ENCODE measurements around the gene SHLD1.

The SHLD1 gene

DNA sequence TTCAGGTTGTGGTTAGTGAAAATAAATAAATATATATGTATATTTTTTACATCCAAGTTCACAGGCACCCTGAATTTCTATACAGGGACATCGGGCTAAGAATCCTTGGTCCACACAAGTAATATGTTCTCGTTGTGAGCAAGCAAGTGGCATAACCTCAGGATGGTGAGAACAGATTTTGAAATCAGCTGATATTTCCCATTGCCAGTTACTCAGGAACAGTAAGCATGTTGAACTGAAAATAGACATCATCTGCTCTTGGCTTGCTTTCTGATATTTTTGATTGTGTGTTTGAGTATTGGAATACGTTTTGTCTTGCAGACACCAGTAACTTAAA is 112.5 kb downstream of the SHLD1 start:
- H2BK5ac ChIP-seq (ENCODE audit: low read depth, low read length, poor library complexity): no peak overlapping the region
- WGBS (ENCODE audit: extremely low coverage, insufficient coverage, insufficient read length): no CpG with 5 or more reads among the region's 3 CpGs

GRCh38 chr20:5863040-5863833 is 113.0 kb downstream of the SHLD1 start:
- Histone ChIP-seq H3K9ac (ENCODE audit: low read length) (no peak overlapping the region), H4K12ac (ENCODE audit: low read depth, low read length) (no peak overlapping the region), H2AFZ (ENCODE audit: insufficient read depth, low read length, poor library complexity) (no peak overlapping the region), H3K9me3 (ENCODE audit: insufficient read depth, low read depth, low read length) (no peaks in the 10 kb centered on the region), H3K36me3 (ENCODE audit: control insufficient read depth in 1 of 2, insufficient read depth in 2 of 2, low read length in 2 of 2) (no peaks in the 10 kb centered on the region), H3K4me2 (ENCODE audit: low read length) (no peak overlapping the region), H3K18ac (ENCODE audit: low read length) (no peak overlapping the region), H2AK5ac (ENCODE audit: low read length) (no peak overlapping the region), H3K4me1 (ENCODE audit: control insufficient read depth in 1 of 2, insufficient read depth in 2 of 2, low read length in 2 of 2) (no peaks in the 10 kb centered on the region), H2BK5ac (ENCODE audit: low read depth, low read length, poor library complexity) (no peak overlapping the region), H4K91ac (ENCODE audit: low read depth, low read length) (no peak overlapping the region), H3K4ac (ENCODE audit: low read depth, low read length) (no peak overlapping the region), H3K79me2 (ENCODE audit: control insufficient read depth, insufficient read depth, low read length, poor library complexity) (no peaks in the 10 kb centered on the region), H3K4me3 (ENCODE audit: low read depth, low read length) (no peak overlapping the region), H2BK12ac (ENCODE audit: low read length) (no peak overlapping the region), H3K27me3 (ENCODE audit: insufficient read depth, low read length) (no peaks in the 10 kb centered on the region), H2BK120ac (ENCODE audit: insufficient read depth, low read length, poor library complexity) (no peak overlapping the region), H4K8ac (ENCODE audit: low read depth, low read length) (no peak overlapping the region), H3K14ac (ENCODE audit: low read length) (no peak overlapping the region), H3K23ac (ENCODE audit: low read length) (no peak overlapping the region), H3K79me1 (ENCODE audit: low read length) (no peaks in the 10 kb centered on the region), H3K27ac (ENCODE audit: low read depth, low read length) (no peak overlapping the region)
- WGBS (ENCODE audit: extremely low coverage, insufficient coverage, insufficient read length): no CpG with 5 or more reads among the region's 12 CpGs
- DNase-seq: no peak

More for the DNA sequence above, 112.5 kb downstream of the SHLD1 start:
- Histone ChIP-seq H4K12ac (ENCODE audit: low read depth, low read length) (no peak overlapping the region), H3K79me1 (ENCODE audit: low read length) (no peaks in the 10 kb centered on the region), H3K9ac (ENCODE audit: low read length) (no peak overlapping the region), H3K27me3 (ENCODE audit: insufficient read depth, low read length) (no peaks in the 10 kb centered on the region), H3K9me3 (ENCODE audit: insufficient read depth, low read depth, low read length) (no peaks in the 10 kb centered on the region), H3K14ac (ENCODE audit: low read length) (no peak overlapping the region), H3K36me3 (ENCODE audit: control insufficient read depth in 1 of 2, insufficient read depth in 2 of 2, low read length in 2 of 2) (no peaks in the 10 kb centered on the region), H2AFZ (ENCODE audit: insufficient read depth, low read length, poor library complexity) (no peak overlapping the region), H3K27ac (ENCODE audit: low read depth, low read length) (no peak overlapping the region), H3K4ac (ENCODE audit: low read depth, low read length) (no peak overlapping the region), H2BK12ac (ENCODE audit: low read length) (no peak overlapping the region), H3K4me1 (ENCODE audit: control insufficient read depth in 1 of 2, insufficient read depth in 2 of 2, low read length in 2 of 2) (no peaks in the 10 kb centered on the region), H2BK120ac (ENCODE audit: insufficient read depth, low read length, poor library complexity) (no peak overlapping the region), H2AK5ac (ENCODE audit: low read length) (no peak overlapping the region), H3K4me3 (ENCODE audit: low read depth, low read length) (no peak overlapping the region), H4K91ac (ENCODE audit: low read depth, low read length) (no peak overlapping the region), H3K23ac (ENCODE audit: low read length) (no peak overlapping the region), H3K18ac (ENCODE audit: low read length) (no peak overlapping the region), H3K4me2 (ENCODE audit: low read length) (no peak overlapping the region), H4K8ac (ENCODE audit: low read depth, low read length) (no peak overlapping the region), H3K79me2 (ENCODE audit: control insufficient read depth, insufficient read depth, low read length, poor library complexity) (no peaks in the 10 kb centered on the region)
- no peak for DNase-seq

- Histone ChIP-seq H4K91ac (ENCODE audit: low read depth, low read length) (no peak overlapping the region), H3K79me1 (ENCODE audit: low read length) (no peaks in the 10 kb centered on the region), H3K27ac (ENCODE audit: low read depth, low read length) (no peak overlapping the region), H3K4me3 (ENCODE audit: low read depth, low read length) (no peak overlapping the region), H4K8ac (ENCODE audit: low read depth, low read length) (no peak overlapping the region), H3K4me2 (ENCODE audit: low read length) (no peak overlapping the region), H2AK5ac (ENCODE audit: low read length) (no peak overlapping the region), H2BK12ac (ENCODE audit: low read length) (no peak overlapping the region), H3K4ac (ENCODE audit: low read depth, low read length) (no peak overlapping the region), H2AFZ (ENCODE audit: insufficient read depth, low read length, poor library complexity) (no peak overlapping the region), H3K18ac (ENCODE audit: low read length) (no peak overlapping the region), H2BK120ac (ENCODE audit: insufficient read depth, low read length, poor library complexity) (no peak overlapping the region), H3K23ac (ENCODE audit: low read length) (no peak overlapping the region), H3K14ac (ENCODE audit: low read length) (no peak overlapping the region), H4K12ac (ENCODE audit: low read depth, low read length) (no peak overlapping the region), H3K27me3 (ENCODE audit: insufficient read depth, low read length) (no peaks in the 10 kb centered on the region), H3K36me3 (ENCODE audit: control insufficient read depth in 1 of 2, insufficient read depth in 2 of 2, low read length in 2 of 2) (no peaks in the 10 kb centered on the region), H3K9ac (ENCODE audit: low read length) (no peak overlapping the region), H3K4me1 (ENCODE audit: control insufficient read depth in 1 of 2, insufficient read depth in 2 of 2, low read length in 2 of 2) (no peaks in the 10 kb centered on the region), H3K79me2 (ENCODE audit: control insufficient read depth, insufficient read depth, low read length, poor library complexity) (no peaks in the 10 kb centered on the region), H3K9me3 (ENCODE audit: insufficient read depth, low read depth, low read length) (no peaks in the 10 kb centered on the region), H2BK5ac (ENCODE audit: low read depth, low read length, poor library complexity) (no peak overlapping the region)
- no peak for DNase-seq
- no CpG with 5 or more reads among the region's 6 CpGs for WGBS (ENCODE audit: extremely low coverage, insufficient coverage, insufficient read length)
These were observed 114.2 kb downstream of the SHLD1 start for GRCh38 chr20:5864428-5864827.

- Histone ChIP-seq H3K18ac (ENCODE audit: low read length) (no peak overlapping the region), H2BK120ac (ENCODE audit: insufficient read depth, low read length, poor library complexity) (no peak overlapping the region), H2AK5ac (ENCODE audit: low read length) (no peak overlapping the region), H3K9ac (ENCODE audit: low read length) (no peak overlapping the region), H3K9me3 (ENCODE audit: insufficient read depth, low read depth, low read length) (no peaks in the 10 kb centered on the region), H2AFZ (ENCODE audit: insufficient read depth, low read length, poor library complexity) (no peak overlapping the region), H4K8ac (ENCODE audit: low read depth, low read length) (no peak overlapping the region), H4K91ac (ENCODE audit: low read depth, low read length) (no peak overlapping the region), H3K27ac (ENCODE audit: low read depth, low read length) (no peak overlapping the region), H2BK5ac (ENCODE audit: low read depth, low read length, poor library complexity) (no peak overlapping the region), H4K12ac (ENCODE audit: low read depth, low read length) (no peak overlapping the region), H3K4me2 (ENCODE audit: low read length) (no peak overlapping the region), H3K79me2 (ENCODE audit: control insufficient read depth, insufficient read depth, low read length, poor library complexity) (no peaks in the 10 kb centered on the region), H3K36me3 (ENCODE audit: control insufficient read depth in 1 of 2, insufficient read depth in 2 of 2, low read length in 2 of 2) (no peaks in the 10 kb centered on the region), H3K14ac (ENCODE audit: low read length) (no peak overlapping the region), H2BK12ac (ENCODE audit: low read length) (no peak overlapping the region), H3K4ac (ENCODE audit: low read depth, low read length) (no peak overlapping the region), H3K79me1 (ENCODE audit: low read length) (no peaks in the 10 kb centered on the region), H3K4me3 (ENCODE audit: low read depth, low read length) (no peak overlapping the region), H3K27me3 (ENCODE audit: insufficient read depth, low read length) (no peaks in the 10 kb centered on the region), H3K4me1 (ENCODE audit: control insufficient read depth in 1 of 2, insufficient read depth in 2 of 2, low read length in 2 of 2) (no peaks in the 10 kb centered on the region), H3K23ac (ENCODE audit: low read length) (no peak overlapping the region)
- no peak for DNase-seq
- WGBS (ENCODE audit: extremely low coverage, insufficient coverage, insufficient read length): no CpG with 5 or more reads among the region's 10 CpGs
These were observed 114.8 kb downstream of the SHLD1 start for GRCh38 chr20:5864873-5865587.
